HepG2 (cell line): Measurements from ENCODE around the gene ATRIP. TPM values are rescaled to one million over a fixed set of nuclear protein-coding genes. Genes with fewer than 3 reads are reported as not detected.

Source experiments
- CERS6 ChIP-seq: sonication (generic); formaldehyde crosslinking; IDR thresholded peaks from 2 replicates; pipeline ENCODE4 v1.5.0; 2020; ENCODE audit warnings: missing genetic modification reagents
- DNMT1 ChIP-seq: sonication (generic); formaldehyde crosslinking; IDR thresholded peaks from 2 replicates; pipeline ENCODE4 v1.5.1; 2020; ENCODE audit warnings: mild to moderate bottlenecking, missing genetic modification reagents
- GTF2F1 ChIP-seq: fragments of 150-350 bp; IDR thresholded peaks from 2 replicates; pipeline ENCODE4 v1.6.1; 2014; ENCODE audit warnings: low read length
- HNF4A ChIP-seq: sonication (generic); formaldehyde crosslinking; IDR thresholded peaks from 2 replicates; pipeline ENCODE4 v1.4.0; 2020; ENCODE audit warnings: missing genetic modification reagents
- HOXA7 ChIP-seq: sonication (generic); formaldehyde crosslinking; IDR thresholded peaks from 2 replicates; pipeline ENCODE4 v1.8.1; 2022; ENCODE audit warnings: mild to moderate bottlenecking, missing genetic modification reagents, moderate library complexity
- HOXA9 ChIP-seq: sonication (generic); formaldehyde crosslinking; IDR thresholded peaks from 2 replicates; pipeline ENCODE4 v1.8.1; 2022; ENCODE audit warnings: missing genetic modification reagents, mild to moderate bottlenecking, moderate library complexity, borderline replicate concordance
- MED13 ChIP-seq: sonication (generic); formaldehyde crosslinking; IDR thresholded peaks from 2 replicates; pipeline ENCODE4 v1.5.0; 2020; ENCODE audit warnings: missing genetic modification reagents
- MTF2 ChIP-seq: sonication (generic); formaldehyde crosslinking; IDR thresholded peaks from 2 replicates; pipeline ENCODE4 v1.5.0; 2020; ENCODE audit warnings: missing genetic modification reagents, borderline replicate concordance
- MXD4 ChIP-seq: IDR thresholded peaks from 2 replicates; pipeline ENCODE4 v1.6.1; 2016; ENCODE audit warnings: mild to moderate bottlenecking, missing biosample characterization, missing genetic modification reagents
- MXI1 ChIP-seq: IDR thresholded peaks from 3 replicates; pipeline ENCODE4 v1.6.1; 2012; ENCODE audit warnings: low read depth, low read length, inconsistent platforms, borderline replicate concordance
- PBX3 ChIP-seq: sonication (generic); formaldehyde crosslinking; IDR thresholded peaks from 2 replicates; pipeline ENCODE4 v1.8.1; 2023; ENCODE audit warnings: missing genetic modification reagents, inconsistent platforms, borderline replicate concordance
- PLSCR1 ChIP-seq: sonication (generic); formaldehyde crosslinking; IDR thresholded peaks from 2 replicates; pipeline ENCODE4 v1.5.0; 2020; ENCODE audit warnings: missing genetic modification reagents, mild to moderate bottlenecking, borderline replicate concordance
- POLR2G ChIP-seq: fragments of 200-400 bp; formaldehyde crosslinking; IDR thresholded peaks from 2 replicates; pipeline ENCODE4 v1.6.1; 2018; ENCODE audit warnings: mild to moderate bottlenecking, low read depth, low read length, moderate library complexity
- TEAD2 ChIP-seq: sonication (generic); formaldehyde crosslinking; IDR thresholded peaks from 2 replicates; pipeline ENCODE4 v1.9.0; 2021; ENCODE audit warnings: missing genetic modification reagents
- THAP7 ChIP-seq: sonication (generic); formaldehyde crosslinking; IDR thresholded peaks from 2 replicates; pipeline ENCODE4 v1.8.1; 2023; ENCODE audit warnings: mild to moderate bottlenecking, missing genetic modification reagents
- ZBTB46 ChIP-seq: sonication (generic); formaldehyde crosslinking; IDR thresholded peaks from 2 replicates; pipeline ENCODE4 v1.4.0; 2020; ENCODE audit warnings: mild to moderate bottlenecking, missing genetic modification reagents, borderline replicate concordance
- ZFP62 ChIP-seq: sonication (generic); formaldehyde crosslinking; IDR thresholded peaks from 2 replicates; pipeline ENCODE4 v1.4.0; 2020; ENCODE audit warnings: missing genetic modification reagents
- ZNF232 ChIP-seq: sonication (generic); formaldehyde crosslinking; IDR thresholded peaks from 2 replicates; pipeline ENCODE4 v1.4.0; 2020; ENCODE audit warnings: missing genetic modification reagents, borderline replicate concordance
- ZNF367 ChIP-seq: sonication (generic); formaldehyde crosslinking; IDR thresholded peaks from 2 replicates; pipeline ENCODE4 v1.4.0; 2020; ENCODE audit warnings: missing genetic modification reagents, borderline replicate concordance
- ZNF414 ChIP-seq: sonication (generic); formaldehyde crosslinking; IDR thresholded peaks from 2 replicates; pipeline ENCODE4 v1.5.0; 2020; ENCODE audit warnings: missing genetic modification reagents
- ZNF496 ChIP-seq: sonication (generic); formaldehyde crosslinking; IDR thresholded peaks from 2 replicates; pipeline ENCODE4 v1.8.1; 2023; ENCODE audit warnings: mild to moderate bottlenecking, moderate library complexity, missing genetic modification reagents; ENCODE audit not compliant: insufficient replicate concordance
- ZNF607 ChIP-seq: sonication (generic); formaldehyde crosslinking; IDR thresholded peaks from 2 replicates; pipeline ENCODE4 v1.5.1; 2020; ENCODE audit warnings: missing genetic modification reagents, mild to moderate bottlenecking, borderline replicate concordance
- ZNF724P ChIP-seq: sonication (generic); formaldehyde crosslinking; IDR thresholded peaks from 2 replicates; pipeline ENCODE4 v1.8.0; 2022; ENCODE audit warnings: missing genetic modification reagents, borderline replicate concordance
- ZSCAN12 ChIP-seq: sonication (generic); formaldehyde crosslinking; IDR thresholded peaks from 2 replicates; pipeline ENCODE4 v1.9.0; 2021; ENCODE audit warnings: mild to moderate bottlenecking, missing genetic modification reagents
- polyA plus RNA-seq, 8 experiments: library from polyadenylated mRNA; depleted of rRNA in 3 of 8; stranded (reverse) in 7 of 8; unstranded in 1 of 8; fragments of >200 nt; fragmentation: Illumina TruSeq in 4 of 8; extraction: Trizol in 4 of 8; gene quantifications; 2 replicates each; pipeline versions ENCODE4 v1.2.1 to v1.2.3, GENCODE V29; 2011 to 2016; ENCODE audit warnings: low read depth in 4 of 8, missing spikeins in 1 of 8, mixed read lengths in 1 of 8; ENCODE audit not compliant: insufficient read depth in 1 of 8
- total RNA-seq, 5 experiments: library from RNA; depleted of rRNA; stranded (reverse); fragments of >200 nt; fragmentation: Illumina TruSeq; extraction: Trizol; gene quantifications; 2 replicates each; pipeline ENCODE4 v1.2.3, GENCODE V29; 2016; ENCODE audit warnings: low read depth in 1 of 5

ATRIP gene
- total and polyA plus RNA-seq, 2 of the 13 experiments (the other 11 are each of a cell fraction or from before 2014, with no cell fraction given): 5.1 to 12.5 TPM

GRCh38 chr3:48429960-48430707, 16.4 kb upstream of the ATRIP start, which contains the start of gene PLXNB1 (continued):
- TF ChIP-seq ZNF724P (no peak), PBX3 (CRISPR knock-in tag) (no peak), MXD4 (CRISPR knock-in tag) (peak; percentile 29; the same call in 1 of the 2 replicates), THAP7 (CRISPR knock-in tag) (no peak), ZNF232 (CRISPR knock-in tag) (no peak; the same call in 1 of the 2 replicates), GTF2F1 (no peak; the same call in 1 of the 2 replicates), MTF2 (CRISPR knock-in tag) (peak; percentile 51; the same call in 1 of the 2 replicates), PLSCR1 (CRISPR knock-in tag) (no peak), MED13 (CRISPR knock-in tag) (peak; percentile 77; the same call in 1 of the 2 replicates), HOXA7 (no peak), HNF4A (peak; percentile 98), CERS6 (CRISPR knock-in tag) (no peak), ZNF414 (CRISPR knock-in tag) (peak; percentile 96), TEAD2 (no peak), POLR2G (peak; percentile 78), MXI1 (peak; percentile 66; the same call in 1 of the 3 replicates), ZNF607 (CRISPR knock-in tag) (peak; percentile 4), HOXA9 (CRISPR knock-in tag) (peak; percentile 45; the same call in 1 of the 2 replicates), ZSCAN12 (CRISPR knock-in tag) (no peak), ZNF496 (CRISPR knock-in tag) (no peak), ZBTB46 (CRISPR knock-in tag) (peak; percentile 96), DNMT1 (CRISPR knock-in tag) (no peak), ZFP62 (CRISPR knock-in tag) (no peak), ZNF367 (no peak; the same call in 1 of the 2 replicates)
